Measurements from ENCODE around the gene EYS. TPM values are rescaled to one million over a fixed set of nuclear protein-coding genes. Genes with fewer than 3 reads are reported as not detected.

The EYS gene
- total and polyA plus RNA-seq, 4 donors: 0.08 to 0.63 (median 0.36) TPM

DNA sequence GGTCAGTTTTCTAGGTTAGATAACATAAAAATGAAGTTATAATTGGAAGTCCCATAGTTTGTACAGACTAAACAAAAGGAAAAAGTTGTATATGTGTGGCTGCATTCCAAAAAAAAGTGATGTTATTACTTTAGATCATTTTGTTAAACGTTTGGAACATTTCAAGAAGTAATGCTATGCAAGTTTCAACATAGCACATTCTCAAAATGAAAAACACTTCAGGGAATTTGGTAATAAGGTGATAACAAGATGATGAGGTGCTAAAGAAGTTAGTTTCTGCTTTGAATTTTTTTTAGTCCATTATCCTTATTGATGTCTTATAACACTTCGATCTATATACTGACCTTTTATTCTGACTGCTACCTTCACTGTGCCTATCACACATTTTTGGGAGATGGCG, 1820.7 kb downstream of the EYS start (continued):
- no peak for TF ChIP-seq YY1 (IDR thresholded peaks at IDR 0.05)

GRCh38 chr6:63883597-63883996, 1823.4 kb downstream of the EYS start:
- DNase-seq (ENCODE audit: low spot score): no peak
- no peak overlapping the region for H3K4me3 ChIP-seq (ENCODE audit: low read depth in 1 of 3, low read length in 3 of 3)
- no peaks in the 10 kb centered on the region for H3K36me3 ChIP-seq (ENCODE audit: control insufficient read depth in 4 of 4, insufficient read depth in 3 of 4, low read depth in 1 of 4, low read length in 3 of 4)
- peaks cover 0 to 3% (median 0%) of the 10 kb centered on the region in 4 donors for H3K9me3 ChIP-seq (ENCODE audit: control insufficient read depth in 4 of 4, low read length in 3 of 4)
- peaks cover 0 to 2% (median 0%) of the 10 kb centered on the region in 4 donors for H3K27me3 ChIP-seq (ENCODE audit: control insufficient read depth in 4 of 4, insufficient read depth in 4 of 4, low read length in 3 of 4)
- 82% methylated on average over 6 of the region's 6 CpGs for WGBS
- no peak overlapping the region for H3K27ac ChIP-seq (ENCODE audit: low read depth in 1 of 2, low read length in 2 of 2)
- H3K9ac ChIP-seq (ENCODE audit: low read depth in 1 of 2, low read length in 2 of 2): no peak overlapping the region
- no peaks in the 10 kb centered on the region for H3K4me1 ChIP-seq (ENCODE audit: control insufficient read depth in 4 of 4, insufficient read depth in 4 of 4, low read length in 3 of 4)
- TF ChIP-seq SP1 (IDR thresholded peaks at IDR 0.05) (no peak), TAF1 (conservative IDR thresholded peaks at IDR 0.05) (no peak), ATF3 (IDR thresholded peaks at IDR 0.05) (no peak), FOXA1 (IDR thresholded peaks at IDR 0.05) (no peak), RAD21 (IDR thresholded peaks at IDR 0.05) (no peak), HNF4A (conservative IDR thresholded peaks at IDR 0.05) (no peak), EGR1 (IDR thresholded peaks at IDR 0.05; ENCODE audit: low read depth in 2 of 2) (no peak), FOXA2 (IDR thresholded peaks at IDR 0.05) (no peak), RXRA (IDR thresholded peaks at IDR 0.05) (no peak), GABPA (IDR thresholded peaks at IDR 0.05 in 1 of 2, conservative IDR thresholded peaks at IDR 0.05 in 1 of 2) (no peak), YY1 (IDR thresholded peaks at IDR 0.05) (no peak), NR2F2 (IDR thresholded peaks at IDR 0.05) (no peak), CTCF (IDR thresholded peaks at IDR 0.05; ENCODE audit: low read depth, low read length, missing input control) (no peak), JUND (IDR thresholded peaks at IDR 0.05) (no peak), ZBTB33 (IDR thresholded peaks at IDR 0.05) (no peak), HNF4G (IDR thresholded peaks at IDR 0.05) (no peak)
- TF ChIP-seq, protein P1, sequence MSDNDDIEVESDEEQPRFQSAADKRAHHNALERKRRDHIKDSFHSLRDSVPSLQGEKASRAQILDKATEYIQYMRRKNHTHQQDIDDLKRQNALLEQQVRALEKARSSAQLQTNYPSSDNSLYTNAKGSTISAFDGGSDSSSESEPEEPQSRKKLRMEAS (IDR thresholded peaks at IDR 0.05): no peak
- TF ChIP-seq, protein P2, sequence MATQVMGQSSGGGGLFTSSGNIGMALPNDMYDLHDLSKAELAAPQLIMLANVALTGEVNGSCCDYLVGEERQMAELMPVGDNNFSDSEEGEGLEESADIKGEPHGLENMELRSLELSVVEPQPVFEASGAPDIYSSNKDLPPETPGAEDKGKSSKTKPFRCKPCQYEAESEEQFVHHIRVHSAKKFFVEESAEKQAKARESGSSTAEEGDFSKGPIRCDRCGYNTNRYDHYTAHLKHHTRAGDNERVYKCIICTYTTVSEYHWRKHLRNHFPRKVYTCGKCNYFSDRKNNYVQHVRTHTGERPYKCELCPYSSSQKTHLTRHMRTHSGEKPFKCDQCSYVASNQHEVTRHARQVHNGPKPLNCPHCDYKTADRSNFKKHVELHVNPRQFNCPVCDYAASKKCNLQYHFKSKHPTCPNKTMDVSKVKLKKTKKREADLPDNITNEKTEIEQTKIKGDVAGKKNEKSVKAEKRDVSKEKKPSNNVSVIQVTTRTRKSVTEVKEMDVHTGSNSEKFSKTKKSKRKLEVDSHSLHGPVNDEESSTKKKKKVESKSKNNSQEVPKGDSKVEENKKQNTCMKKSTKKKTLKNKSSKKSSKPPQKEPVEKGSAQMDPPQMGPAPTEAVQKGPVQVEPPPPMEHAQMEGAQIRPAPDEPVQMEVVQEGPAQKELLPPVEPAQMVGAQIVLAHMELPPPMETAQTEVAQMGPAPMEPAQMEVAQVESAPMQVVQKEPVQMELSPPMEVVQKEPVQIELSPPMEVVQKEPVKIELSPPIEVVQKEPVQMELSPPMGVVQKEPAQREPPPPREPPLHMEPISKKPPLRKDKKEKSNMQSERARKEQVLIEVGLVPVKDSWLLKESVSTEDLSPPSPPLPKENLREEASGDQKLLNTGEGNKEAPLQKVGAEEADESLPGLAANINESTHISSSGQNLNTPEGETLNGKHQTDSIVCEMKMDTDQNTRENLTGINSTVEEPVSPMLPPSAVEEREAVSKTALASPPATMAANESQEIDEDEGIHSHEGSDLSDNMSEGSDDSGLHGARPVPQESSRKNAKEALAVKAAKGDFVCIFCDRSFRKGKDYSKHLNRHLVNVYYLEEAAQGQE (IDR thresholded peaks at IDR 0.05): no peak
